ENCODE measurements around the gene BTBD6.

The BTBD6 gene

DNA sequence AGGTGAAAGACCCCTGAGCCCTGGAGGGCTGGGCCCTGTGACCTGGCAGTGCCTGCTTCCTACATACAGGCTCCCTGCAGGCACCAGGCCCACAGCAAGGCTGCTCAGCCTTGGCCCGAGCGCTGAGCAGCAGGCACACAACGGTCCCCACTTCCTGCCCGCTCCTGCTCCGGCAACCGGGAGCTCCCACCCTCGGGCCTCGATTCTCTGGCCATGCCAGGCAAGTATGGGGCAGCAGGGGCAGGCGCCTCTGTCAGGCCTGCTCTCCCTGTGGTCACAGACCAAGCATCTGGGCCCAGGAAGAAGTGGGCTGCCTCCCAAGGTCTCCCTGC, 36.6 kb upstream of the BTBD6 start:
- no peak for DNase-seq

DNA sequence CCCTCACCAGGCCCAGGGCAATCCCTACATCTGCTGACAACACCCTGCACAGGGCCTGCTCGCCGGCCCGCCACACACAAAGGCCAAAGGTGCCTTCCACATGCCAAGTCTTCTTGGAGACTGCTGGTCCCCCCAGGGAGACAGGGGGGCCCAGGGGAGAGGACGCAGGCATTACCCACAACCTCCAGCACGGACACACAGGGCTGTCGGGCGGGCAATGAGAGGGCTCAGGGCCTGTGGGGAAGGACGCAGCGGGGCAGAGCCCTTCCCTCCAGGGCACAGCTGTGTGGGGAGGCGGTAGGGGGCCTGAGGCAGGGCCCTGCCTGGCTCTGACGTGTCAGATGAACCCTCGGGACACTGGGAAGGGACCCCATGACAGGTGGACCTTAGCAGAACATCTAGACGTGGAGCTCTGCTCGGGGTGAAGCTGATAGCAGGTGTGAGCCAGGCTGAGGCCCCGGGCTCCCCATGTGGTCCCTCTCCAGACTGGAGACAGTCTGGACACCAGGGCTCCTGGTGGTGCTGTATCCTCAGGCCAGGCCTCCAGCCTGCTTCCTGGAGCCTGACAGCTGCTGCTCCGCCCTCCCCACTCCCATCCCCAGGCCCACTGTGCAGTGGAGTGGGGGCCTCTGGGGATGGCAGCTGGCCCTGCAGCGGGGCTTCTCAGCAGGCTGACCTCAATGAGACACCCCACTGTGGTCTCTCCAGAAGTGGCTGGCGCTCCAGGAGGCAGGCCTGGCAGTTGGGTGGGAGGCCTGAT, 35.6 kb upstream of the BTBD6 start:
- DNase-seq, result no peak

DNA sequence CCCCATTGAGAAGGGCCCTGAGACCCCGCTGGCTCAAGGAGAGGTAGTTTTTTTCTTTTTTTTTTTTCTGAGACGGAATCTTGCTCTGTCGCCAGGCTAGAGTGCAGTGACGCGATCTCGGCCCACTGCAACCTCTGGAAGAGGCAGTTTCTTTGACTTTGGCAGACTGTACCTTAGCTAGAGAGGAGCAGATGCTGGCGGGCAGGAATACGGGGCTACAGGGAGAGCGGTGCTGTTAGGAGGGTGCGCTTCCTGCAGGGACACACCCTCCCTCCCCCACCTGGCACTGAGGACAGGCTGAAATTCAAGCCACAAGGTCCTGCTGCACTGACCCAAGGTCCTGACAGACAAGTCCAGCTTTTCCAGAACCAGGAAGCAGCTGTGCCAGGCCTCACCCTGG, 35.0 kb upstream of the BTBD6 start:
- DNase-seq, result no peak

DNA sequence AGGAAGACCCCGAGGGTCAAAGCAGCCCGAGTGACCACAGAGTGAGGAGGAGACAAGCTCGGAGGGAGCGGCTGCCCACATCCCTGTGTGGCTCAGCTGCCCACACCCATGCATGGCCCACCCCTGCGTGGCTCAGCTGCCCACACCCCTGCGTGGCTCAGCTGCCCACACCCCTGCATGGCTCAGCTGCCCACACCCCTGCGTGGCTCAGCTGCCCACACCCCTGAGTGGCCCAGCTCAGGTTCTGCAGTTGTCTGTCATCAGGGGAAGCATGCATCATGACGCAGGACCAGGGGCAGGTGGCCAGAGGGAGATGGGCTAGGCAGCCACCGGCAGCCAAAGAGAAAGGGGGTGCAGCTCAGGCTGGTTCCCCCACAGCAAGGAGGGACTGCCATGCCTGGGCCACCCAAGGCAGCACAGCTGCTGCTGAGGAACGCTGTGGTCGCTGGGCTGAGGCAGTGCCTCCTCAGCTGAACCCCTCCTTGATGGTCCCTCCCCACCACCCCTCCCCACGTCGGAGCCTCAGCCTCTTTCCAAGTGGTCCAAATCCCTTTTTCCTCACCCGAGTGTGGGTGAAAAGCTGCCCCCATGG, 33.9 kb upstream of the BTBD6 start:
- DNase-seq, result no peak

DNA sequence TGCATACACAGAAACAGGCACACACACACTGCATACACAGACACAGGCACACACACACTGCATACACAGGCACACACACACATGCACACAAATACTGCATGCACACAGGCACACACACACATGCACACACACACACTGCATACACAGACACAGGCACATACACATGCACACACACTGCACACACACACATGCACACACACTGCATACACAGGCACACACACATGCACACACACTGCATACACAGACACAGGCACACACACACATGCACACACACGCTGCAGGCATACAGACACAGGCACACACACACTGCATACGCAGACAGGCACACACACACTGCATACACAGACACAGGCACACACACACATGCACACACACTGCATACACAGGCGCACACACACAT, 32.7 kb upstream of the BTBD6 start:
- DNase-seq, result no peak

DNA sequence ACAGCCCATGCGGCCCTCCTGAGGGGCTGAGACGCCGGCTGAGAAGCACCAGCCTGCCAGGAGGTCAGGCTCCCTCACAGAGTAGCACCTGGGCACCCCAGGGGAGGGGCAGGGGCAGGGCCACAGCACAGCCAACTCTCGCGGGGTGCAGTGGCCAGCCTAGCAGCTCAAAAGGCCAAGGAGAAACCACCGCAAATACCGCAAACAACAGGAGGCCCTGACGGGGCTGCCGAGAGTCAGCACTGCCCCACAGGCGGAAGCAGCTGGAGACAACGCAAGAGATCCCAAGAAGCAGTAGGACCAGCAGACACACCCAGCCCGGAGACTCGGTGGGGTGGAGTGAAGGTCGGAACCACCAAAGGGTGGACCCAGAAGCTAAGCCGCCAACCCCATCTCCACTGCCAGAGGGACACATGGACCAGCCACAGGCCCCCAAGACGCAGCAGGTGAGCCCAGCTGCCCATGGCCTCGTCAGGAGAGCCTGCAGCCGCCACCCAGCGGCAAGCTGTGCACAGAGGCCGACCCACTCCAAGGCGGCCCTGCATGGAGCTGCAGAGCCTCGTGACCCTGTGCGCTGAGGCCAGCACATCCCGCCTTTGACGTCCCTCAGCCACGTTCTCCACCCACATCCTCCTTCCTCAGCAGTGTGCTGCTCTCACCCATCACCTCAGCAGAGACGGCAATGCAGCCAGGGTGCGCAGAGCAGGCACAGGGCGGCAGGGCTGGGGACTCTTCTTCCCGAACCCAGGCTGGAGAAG, 31.7 kb upstream of the BTBD6 start:
- no peak for DNase-seq

DNA sequence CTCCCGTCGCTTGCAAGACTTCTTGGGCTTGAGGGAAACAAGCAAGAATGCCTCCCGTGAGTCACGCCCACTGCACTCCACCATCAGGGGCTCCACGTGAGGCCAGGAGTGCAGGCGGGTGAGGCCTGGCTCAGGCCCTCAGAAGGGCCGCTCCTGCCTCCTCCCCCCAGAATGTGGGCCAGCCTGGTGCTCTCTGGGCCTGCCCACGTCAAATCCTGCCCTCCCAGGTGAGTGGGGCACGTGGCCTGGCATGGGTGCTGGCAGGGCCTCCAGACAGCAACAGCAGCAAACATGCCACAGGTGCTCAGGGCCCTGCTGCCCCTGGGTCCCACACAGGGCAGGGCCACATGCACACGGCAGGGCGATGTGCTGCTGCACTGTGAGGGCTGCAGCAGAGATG, 30.6 kb upstream of the BTBD6 start:
- DNase-seq, result no peak

DNA sequence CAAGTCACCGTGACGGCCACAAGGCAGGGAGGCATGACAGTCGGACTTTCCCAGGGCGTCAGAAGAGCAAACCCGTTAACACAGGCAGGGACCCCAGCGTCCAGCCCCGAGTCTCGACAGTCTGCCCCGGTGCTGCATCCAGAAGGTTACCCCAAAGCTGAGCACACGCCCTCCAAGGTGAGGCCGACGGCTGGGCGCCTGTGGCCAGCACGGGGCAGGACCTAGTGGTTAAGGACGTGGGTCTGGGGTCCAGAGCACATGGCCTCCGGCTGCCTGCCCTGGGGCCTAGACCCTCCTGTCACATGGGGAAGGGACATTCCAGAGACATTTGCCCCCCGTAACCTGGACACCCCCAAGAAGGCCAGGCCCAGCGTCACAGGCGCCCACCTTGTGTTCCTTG, 29.7 kb upstream of the BTBD6 start:
- DNase-seq, result no peak

DNA sequence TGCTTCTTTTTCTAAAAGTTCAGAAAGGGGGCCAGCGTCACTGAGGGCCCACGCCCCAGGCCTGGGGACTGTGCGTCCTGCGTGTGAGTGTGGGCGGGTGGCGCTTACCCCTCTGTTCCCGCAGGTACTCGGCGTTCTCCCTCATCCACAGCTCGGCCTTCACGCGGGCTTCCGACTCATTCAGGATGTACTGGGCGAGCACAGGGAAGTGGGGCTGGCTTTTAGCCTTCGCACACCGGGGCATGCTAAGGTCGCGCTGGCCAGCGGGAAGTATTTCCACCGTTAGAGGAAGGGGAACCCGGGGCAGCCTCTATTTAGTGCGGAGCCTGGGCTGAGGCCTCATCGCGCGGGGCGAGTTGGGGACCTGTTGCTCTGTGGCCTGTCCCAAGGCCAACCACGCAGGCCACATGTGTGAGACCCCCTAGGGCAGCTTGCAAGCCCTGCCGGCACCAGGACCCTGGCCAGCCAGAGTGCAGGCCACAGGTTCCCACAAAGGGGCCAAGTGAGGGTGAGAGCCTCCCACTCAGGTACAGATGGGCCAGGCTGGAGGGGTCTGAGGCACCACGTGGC, 29.2 kb upstream of the BTBD6 start:
- DNase-seq, result no peak

DNA sequence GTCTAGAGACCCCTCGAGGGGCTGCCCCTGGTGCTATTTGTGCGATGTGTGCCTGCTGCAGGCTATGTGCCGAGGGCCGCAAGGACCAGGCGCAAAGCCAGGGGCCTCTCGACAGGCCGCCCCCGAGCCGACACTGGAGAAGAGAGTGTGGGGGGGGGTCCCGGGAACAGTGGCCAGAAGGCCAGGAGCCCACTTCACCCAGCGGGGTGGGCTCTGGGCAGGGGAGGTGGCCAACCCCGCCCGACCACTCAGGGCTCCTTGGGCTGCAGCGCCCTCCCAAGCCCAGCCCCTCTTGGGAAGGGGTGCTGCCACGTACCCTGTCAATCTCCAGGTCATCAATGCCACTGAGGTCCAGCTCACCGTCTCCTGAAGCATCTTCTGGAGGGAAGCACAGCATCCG, 28.6 kb upstream of the BTBD6 start:
- DNase-seq, result no peak

DNA sequence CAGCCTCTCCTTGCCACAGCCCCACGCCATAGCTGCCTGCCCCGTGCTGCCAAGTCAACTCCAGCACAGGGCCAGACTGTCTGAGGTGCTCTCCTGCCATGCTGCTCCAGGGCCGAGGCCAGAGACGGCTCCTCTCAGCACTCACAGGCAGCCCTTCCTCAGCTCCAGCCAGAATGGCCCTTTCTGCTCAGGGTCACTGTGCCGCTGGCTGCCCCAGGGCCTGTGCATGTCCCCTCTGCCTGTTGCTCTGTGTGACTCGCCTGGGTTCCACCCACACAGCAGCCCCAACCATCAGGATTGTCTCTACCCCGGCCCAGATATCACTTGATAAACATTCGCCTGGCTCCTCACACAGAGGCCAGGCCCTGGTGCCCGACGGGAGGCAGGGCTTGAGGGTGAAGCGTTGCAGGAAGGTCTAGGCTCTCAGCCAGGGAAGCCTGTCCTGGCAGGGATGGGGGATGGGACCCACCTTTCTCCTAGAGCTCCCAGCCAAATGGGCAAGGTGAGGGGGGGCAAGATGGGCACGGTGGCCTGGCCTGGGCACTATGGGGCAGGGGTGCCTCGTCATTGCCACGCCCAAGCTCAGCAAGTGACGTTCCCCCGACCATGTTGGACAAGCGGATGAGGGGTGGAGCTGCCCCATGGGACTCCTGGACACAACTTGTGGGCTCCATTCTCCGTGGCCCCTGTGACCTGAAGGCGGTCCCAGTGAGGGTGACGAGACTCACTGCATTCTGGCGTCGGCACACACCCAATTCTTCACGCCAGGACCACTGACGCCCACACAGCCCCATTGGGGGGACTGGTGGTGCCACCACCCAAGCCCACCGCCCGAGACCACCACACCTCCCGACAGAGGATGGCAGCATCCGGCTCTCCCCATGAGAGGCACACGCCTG, 27.4 kb upstream of the BTBD6 start:
- no peak for DNase-seq

DNA sequence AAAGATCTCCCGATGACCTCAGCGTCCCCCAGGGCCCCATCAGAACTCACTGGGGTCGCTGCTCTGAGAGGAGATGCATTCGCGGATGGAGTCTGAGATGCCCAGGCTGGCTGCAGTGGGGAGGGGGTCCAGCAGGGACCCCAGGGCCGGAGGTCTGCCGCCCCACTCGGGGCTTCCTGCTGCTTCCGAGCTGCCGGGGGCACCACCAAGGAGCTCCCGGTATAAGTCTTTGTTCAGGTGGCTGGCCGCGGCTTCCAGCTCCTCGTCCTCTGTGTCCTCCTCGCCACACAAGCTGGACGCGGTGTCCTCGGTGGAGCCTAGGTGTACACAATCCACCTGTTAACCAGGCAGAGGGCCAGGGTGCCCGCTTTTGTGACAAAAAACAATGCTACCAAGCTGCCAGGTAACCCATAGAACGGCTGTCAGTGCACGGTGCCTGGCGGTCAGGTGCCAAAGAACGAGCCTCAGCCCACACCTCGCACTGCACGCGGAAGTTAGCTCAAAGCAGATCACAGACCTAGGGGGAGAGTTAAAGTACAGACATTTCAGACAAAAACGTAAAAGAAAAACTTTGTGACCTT, 26.6 kb upstream of the BTBD6 start:
- no peak for DNase-seq

DNA sequence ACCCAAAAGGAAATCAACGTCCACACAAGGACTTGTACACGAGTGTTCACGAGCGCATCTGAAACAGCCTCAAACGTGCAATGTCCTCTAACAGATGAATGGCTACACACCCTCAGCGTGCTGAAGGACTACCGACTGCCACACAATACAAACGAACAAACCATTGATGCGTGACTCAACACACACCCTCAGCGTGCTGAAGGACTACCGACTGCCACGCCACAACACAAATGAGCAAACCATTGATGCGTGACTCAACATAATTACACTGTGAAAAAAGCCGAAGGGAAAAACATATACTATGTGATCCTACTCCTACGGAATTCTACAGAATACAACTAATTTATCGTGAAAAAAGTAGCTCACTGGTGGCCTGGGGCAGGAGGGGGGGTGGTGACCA, 25.1 kb upstream of the BTBD6 start:
- no peak for DNase-seq

DNA sequence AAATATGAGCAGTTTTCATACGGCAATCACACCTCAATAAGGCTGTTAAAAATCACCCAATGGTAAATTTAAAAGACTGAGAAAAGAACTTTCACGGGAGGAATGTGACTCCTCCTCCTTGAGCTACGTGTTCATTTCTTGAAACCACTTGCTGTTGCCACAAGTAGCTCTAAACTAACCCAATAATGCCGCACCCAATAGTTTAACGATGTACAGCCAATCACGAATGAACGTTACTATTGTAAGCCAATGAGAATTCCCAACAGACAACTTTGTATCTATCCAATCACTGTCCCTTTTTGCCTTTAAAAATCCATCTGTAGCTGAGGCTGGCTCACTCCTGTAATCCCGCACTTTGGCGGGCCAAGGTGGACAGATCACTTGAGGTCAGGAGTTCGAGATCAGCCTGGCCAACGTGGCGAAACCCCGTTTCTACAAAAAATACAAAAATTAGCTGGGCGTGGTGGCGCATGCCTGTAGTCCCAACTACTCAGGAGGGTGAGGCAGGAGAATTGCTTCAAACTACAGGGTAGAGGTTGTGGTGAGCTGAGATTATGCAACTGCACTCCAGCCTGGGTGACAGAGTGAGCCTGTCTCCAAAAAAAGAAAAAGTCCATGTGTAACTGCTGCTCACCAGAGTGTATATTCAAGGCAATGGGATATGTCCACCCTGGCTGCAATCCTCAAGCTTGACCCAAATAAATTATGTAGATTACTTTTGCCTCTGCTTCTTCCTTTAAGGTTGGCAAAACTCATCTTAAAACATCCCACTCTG, 24.4 kb upstream of the BTBD6 start:
- no peak for DNase-seq

DNA sequence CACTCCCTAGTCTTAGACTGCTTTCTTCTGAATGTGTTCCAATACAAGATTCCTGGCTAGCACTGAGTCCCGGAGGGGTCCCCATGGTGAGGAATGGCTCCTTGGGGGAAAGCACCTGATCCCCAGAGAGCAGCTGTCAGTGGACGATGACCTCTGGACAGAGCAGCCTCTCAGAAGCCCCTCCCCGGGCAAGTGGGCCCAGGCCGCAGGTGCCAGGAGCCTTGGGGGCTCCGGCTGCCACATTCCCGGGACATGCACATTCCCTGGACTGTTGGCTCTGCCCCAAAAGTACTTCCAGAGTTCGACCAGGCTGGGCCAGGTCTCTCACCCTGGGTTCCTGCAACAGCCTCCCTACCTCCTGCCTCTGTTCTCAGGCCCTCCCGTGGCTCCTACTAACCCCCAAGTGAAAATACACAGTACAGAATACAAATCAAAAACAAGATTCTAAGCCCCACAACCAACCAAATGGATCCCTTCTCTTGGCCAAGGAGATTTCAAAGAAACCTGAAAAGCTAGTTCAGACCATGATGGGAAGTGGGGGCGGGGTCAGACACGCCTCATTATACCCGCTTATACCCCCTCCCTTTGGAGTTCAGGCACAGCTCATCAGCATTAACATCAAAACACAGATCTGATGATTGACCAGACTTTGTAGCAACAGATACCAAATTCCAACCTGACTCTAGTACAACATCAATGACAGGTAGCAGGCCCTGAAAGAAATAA, 23.3 kb upstream of the BTBD6 start:
- DNase-seq, result no peak

DNA sequence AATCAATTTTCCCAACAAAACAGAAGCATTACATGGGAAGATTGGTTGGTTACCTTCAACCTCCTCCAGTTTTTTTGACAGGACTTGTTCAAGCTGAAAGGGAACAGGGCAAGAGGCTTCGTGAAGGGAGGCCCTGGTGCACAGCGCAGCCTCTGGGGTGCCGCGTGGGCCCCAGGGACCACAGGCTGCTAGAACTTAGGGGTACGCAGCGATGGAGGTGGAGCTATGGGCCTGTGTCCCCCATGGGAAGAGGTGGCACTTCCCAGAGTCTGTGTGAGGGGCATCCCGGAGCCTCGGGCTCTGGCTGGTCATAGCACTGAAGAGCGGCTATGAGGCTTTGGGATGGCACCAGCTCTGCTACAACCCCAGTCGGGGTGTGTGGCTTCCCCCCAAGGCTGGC, 22.1 kb upstream of the BTBD6 start:
- no peak for DNase-seq

DNA sequence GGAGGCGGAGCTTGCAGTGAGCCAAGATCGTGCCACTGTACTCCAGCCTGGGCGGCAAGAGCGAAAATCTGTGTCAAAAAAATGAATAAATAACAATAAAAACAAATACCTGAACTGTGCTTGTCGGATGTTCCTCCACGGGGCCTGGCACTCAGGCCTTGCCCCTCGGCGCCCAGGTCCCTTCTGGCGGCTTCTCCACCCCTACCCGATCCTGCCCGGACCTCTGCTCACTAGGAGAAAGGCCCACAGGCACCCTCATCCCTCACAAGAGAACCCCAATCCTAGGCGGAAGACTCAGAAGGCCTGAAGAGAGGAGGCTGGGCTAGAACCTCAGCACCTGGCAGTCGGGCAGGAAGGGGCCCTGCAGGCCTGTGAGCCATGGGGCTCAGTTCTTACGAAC, 21.0 kb upstream of the BTBD6 start:
- peak in 1 of 5 experiments; percentile 3 for DNase-seq

DNA sequence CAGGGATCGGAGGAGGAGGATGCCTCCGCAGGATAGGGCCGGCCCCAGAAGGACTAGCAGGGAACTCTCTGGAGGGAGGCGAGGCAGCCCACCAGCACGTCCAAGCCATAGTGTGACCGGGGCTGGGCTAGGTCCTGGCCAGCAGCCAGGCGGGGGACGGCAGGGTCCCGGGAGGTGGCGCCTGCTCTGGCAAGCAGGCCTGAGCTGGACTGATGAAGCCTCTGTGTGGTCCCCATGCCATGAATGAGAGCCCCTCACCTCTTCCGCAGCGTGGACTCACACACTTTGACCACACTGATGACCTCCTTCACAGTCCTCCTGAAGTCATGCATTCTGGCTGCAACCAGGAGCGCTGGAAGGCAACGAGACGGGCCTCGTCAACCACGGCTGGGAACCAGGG, 19.8 kb upstream of the BTBD6 start:
- peak in 1 of 5 experiments; percentile 4 for DNase-seq

DNA sequence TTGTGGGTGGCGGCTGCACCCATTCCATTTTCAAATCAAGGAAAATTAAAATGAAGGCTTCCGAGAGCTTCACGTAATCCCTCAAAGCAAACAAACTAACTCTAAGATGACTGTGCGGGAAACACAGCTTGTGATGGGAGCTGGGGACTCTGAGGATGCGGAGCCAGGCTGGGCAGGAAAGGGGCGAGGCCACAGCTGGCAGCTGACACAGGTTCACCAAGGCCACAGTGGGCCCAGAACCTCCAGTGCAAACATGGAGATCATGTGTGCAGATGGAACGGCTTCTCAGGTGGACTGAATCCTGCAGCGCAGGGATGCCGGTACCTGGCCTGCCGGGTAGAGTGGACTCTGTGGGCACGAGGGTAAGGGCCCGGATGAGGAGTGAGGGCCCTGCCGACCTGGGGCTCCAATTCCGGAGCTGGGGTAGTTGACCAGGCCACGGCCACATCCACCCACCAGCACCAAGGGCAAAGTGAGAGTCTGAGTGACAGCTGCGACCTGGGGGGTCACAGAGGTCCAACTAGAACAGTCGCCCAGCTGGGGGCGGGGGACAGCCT, 19.2 kb upstream of the BTBD6 start:
- no peak for DNase-seq

DNA sequence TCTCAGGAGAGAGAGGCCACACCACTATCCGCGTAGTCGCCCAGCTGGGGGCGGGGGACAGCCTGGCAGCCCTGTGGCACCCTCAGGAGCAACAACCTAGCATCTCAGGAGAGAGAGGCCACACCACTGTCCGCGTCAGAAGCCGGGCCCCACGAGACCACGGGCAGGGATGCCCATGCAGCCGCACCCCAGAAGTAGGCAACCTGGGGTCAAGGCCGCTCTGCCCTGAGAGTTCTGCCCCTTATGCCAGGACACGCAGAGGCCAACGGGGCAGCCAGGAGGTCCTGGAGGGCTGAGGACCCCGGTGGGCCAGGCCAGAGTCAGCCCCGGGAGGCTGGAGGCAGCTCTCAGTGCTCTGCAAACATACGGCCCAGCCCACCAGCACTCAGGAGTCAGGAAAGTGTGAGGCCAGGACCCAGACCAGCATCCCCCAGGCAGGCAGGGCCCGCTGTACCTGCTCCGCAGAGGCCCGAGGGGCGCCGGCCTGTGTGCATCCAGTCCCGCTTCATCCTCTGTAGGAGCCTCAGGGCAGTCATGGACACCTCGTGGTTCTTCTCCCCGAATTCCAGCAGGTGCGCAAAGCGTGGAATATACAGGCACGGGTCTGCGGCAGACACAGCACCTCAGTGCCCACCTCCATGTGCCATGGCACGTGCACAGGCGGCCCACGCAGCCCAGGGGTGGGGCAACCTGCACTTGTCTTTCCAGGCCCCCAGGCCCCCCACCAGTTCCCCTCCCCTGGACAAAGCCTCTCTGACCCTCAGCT, 7.3 kb upstream of the BTBD6 start:
- no peak for DNase-seq

Measured in T-helper 2 cell (primary cell).